ENCODE results near the gene HSPA5. TPM values are rescaled to one million over a fixed set of nuclear protein-coding genes. Genes with fewer than 3 reads are reported as not detected.

HSPA5 gene
- total and polyA plus RNA-seq, 2 of the 4 experiments (the other 2 are of a cell fraction): 118 to 419 TPM

- ChIA-PET POLR2A (ENCODE audit: unreplicated experiment) (no interaction called here), CTCF (no interaction called here)
- intact Hi-C loops (cut with micrococcal nuclease) (no loop called here), in situ Hi-C loops (cut with MboI; ENCODE audit: low sequenced_read_pairs) (no loop called here), dilution Hi-C loops (cut with HindIII; ENCODE audit: low sequenced_read_pairs, unreplicated experiment) (no loop called here)
- H4K20me1 ChIP-seq (ENCODE audit: insufficient read depth, low read length): peaks cover 32% of the 10 kb centered on the region
- no peaks in the 10 kb centered on the region; the same call in 1 of the 2 replicates for H3K9me1 ChIP-seq (ENCODE audit: insufficient read depth, low read length)
- H3K9ac ChIP-seq (ENCODE audit: low read depth, low read length): peak overlapping the region; percentile 89
- H3K9me3 ChIP-seq (ENCODE audit: control insufficient read depth, insufficient read depth, low read length): no peaks in the 10 kb centered on the region
- H3K4ac ChIP-seq (ENCODE audit: low read depth, low read length): peak overlapping the region; percentile 75
- peaks cover 6 to 42% of the 10 kb centered on the region in 2 experiments; a peak in 3 of 4 replicates for H3K79me1 ChIP-seq (ENCODE audit: low read depth in 1 of 2, low read length in 2 of 2)
- H3K27me3 ChIP-seq (ENCODE audit: control insufficient read depth, insufficient read depth, low read length): no peaks in the 10 kb centered on the region
- no peaks in the 10 kb centered on the region for H3K36me3 ChIP-seq (ENCODE audit: control insufficient read depth, insufficient read depth, low read length)
- no peak overlapping the region for H2BK20ac ChIP-seq (ENCODE audit: low read depth, low read length)
- peak overlapping the region; percentile 88 for H2AFZ ChIP-seq (replicated peaks; ENCODE audit: low read length, poor library complexity)
- H3K4me3 ChIP-seq (ENCODE audit: insufficient read depth, low read depth, low read length): peak overlapping the region; percentile 63
- peak overlapping the region; percentile 64 for H3K23ac ChIP-seq (ENCODE audit: low read depth, low read length)
- no peak overlapping the region for H2BK5ac ChIP-seq (ENCODE audit: low read depth, low read length, poor library complexity, severe bottlenecking)
- no peak overlapping the region for H2BK15ac ChIP-seq (ENCODE audit: low read depth, low read length)
- peak overlapping the region; percentile 49; the same call in 1 of the 2 replicates for H3K56ac ChIP-seq (ENCODE audit: extremely low read depth, insufficient read depth, low read length)
- H3K27ac ChIP-seq (ENCODE audit: insufficient read depth, low read length): peak overlapping the region; percentile 77
- no peak overlapping the region for H4K91ac ChIP-seq (ENCODE audit: insufficient read depth, low read depth, low read length)
- peak overlapping the region; percentile 98 for H3K4me2 ChIP-seq (ENCODE audit: low read depth, low read length)
- H4K5ac ChIP-seq (ENCODE audit: low read depth, low read length): no peak overlapping the region
- TSS peak; percentile 62 for BruUV-seq (replicated peaks)
- H2AK9ac ChIP-seq (replicated peaks; ENCODE audit: low read depth, low read length, poor library complexity): peak overlapping the region; percentile 35
- peak overlapping the region; percentile 59 to 91; a peak in 2 of 4 replicates for H4K8ac ChIP-seq (ENCODE audit: low read depth in 2 of 2, low read length in 2 of 2)
- H3K4me1 ChIP-seq (ENCODE audit: control insufficient read depth, insufficient read depth, low read length): peaks cover 4% of the 10 kb centered on the region; the same call in 1 of the 2 replicates
- ATAC-seq (ENCODE audit: low read depth) (no peak; the same call in 1 of the 2 replicates), DNase-seq (no peak)
- 0 out of 2 replicates have a peak overlapping the region, but pooled peaks have one; percentile 9 for H3K14ac ChIP-seq (replicated peaks; ENCODE audit: low read depth, low read length)
- no peak overlapping the region for H3K18ac ChIP-seq (ENCODE audit: low read depth, low read length)
- TF ChIP-seq CHD1 (IDR thresholded peaks at IDR 0.05; ENCODE audit: low read depth, low read length): 0 out of 2 replicates have a peak, but pooled peaks have one; percentile 77
- TF ChIP-seq ELK1 (IDR thresholded peaks at IDR 0.05; ENCODE audit: borderline replicate concordance, low read depth, low read length): no peak
- TF ChIP-seq RAD21 (IDR thresholded peaks at IDR 0.05; ENCODE audit: low read length): no peak
- TF ChIP-seq RCOR1 (IDR thresholded peaks at IDR 0.05; ENCODE audit: insufficient replicate concordance, low read length): no peak
- no peak for TF ChIP-seq RFX5 (IDR thresholded peaks at IDR 0.05; ENCODE audit: low read depth, low read length)
- no peak for TF ChIP-seq POLR2A (IDR thresholded peaks at IDR 0.05; ENCODE audit: low read depth, low read length)
- 0 out of 2 replicates have a peak, but pooled peaks have one; percentile 14 for TF ChIP-seq MAZ (IDR thresholded peaks at IDR 0.05; ENCODE audit: borderline replicate concordance, low read depth, low read length)
- no peak for TF ChIP-seq CEBPB (IDR thresholded peaks at IDR 0.05; ENCODE audit: low read depth, low read length)
- no peak for TF ChIP-seq MAFK (IDR thresholded peaks at IDR 0.05; ENCODE audit: low read depth, low read length)
- TF ChIP-seq SMC3 (IDR thresholded peaks at IDR 0.05; ENCODE audit: low read depth, low read length): no peak
- TF ChIP-seq, protein P1, sequence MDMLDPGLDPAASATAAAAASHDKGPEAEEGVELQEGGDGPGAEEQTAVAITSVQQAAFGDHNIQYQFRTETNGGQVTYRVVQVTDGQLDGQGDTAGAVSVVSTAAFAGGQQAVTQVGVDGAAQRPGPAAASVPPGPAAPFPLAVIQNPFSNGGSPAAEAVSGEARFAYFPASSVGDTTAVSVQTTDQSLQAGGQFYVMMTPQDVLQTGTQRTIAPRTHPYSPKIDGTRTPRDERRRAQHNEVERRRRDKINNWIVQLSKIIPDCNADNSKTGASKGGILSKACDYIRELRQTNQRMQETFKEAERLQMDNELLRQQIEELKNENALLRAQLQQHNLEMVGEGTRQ (IDR thresholded peaks at IDR 0.05; ENCODE audit: low read depth, low read length): no peak
- peak overlapping the region; percentile 83 for H2AK5ac ChIP-seq (ENCODE audit: low read depth, low read length)
- WGBS, 2 experiments (ENCODE audit: extremely low coverage in 2 of 2, insufficient read length in 1 of 2): 0% methylated on average over 6 of the region's 26 CpGs; no CpG with 5 or more reads in 1 of the 2 experiments
- H2BK120ac ChIP-seq (ENCODE audit: low read depth, low read length): no peak overlapping the region
These were observed 52.2 kb downstream of the HSPA5 start for GRCh38 chr9:125189011-125189360.
